ENCODE measurements around the gene CHRNB4.
A peak's percentile ranks its signal among the peaks of the same experiment; 100 is the strongest.

The CHRNB4 gene

DNA sequence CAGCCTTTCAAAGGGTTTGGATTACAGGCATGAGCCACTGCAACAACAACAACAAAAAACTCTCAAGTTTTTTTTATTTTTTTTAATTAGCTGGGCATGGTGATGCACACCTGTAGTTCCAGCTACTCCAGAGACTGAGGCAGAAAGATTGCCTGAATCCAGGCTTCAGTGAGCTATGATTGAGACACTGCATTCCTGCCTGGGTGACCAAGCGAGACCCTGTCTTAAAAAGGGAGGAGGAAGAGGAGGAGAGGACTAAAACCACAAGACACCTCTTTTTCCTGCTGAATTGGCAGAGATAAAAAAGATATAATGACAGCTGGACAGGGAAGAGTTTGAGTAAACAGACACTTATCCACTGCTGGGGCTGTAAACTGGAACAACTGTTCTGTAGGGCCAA, 22.7 kb upstream of the CHRNB4 start:
- Histone ChIP-seq H3K9me3 (ENCODE audit: control insufficient read depth, low read depth, low read length) (no peaks in the 10 kb centered on the region), H3K9ac (ENCODE audit: low read length) (no peak overlapping the region), H3K27me3 (ENCODE audit: control insufficient read depth, insufficient read depth, low read length) (no peaks in the 10 kb centered on the region), H3K27ac (ENCODE audit: low read length) (no peak overlapping the region), H3K4me1 (ENCODE audit: control insufficient read depth, low read depth, low read length) (no peaks in the 10 kb centered on the region), H3K4me3 (ENCODE audit: low read length) (no peak overlapping the region), H3K36me3 (ENCODE audit: control insufficient read depth, low read depth, low read length) (no peaks in the 10 kb centered on the region)

- no peak overlapping the region for H3K27ac ChIP-seq (ENCODE audit: low read length)
- H3K9ac ChIP-seq (ENCODE audit: low read length) = no peak overlapping the region
- no peaks in the 10 kb centered on the region for H3K9me3 ChIP-seq (ENCODE audit: control insufficient read depth, low read depth, low read length)
- H3K27me3 ChIP-seq (ENCODE audit: control insufficient read depth, insufficient read depth, low read length) = no peaks in the 10 kb centered on the region
- H3K4me1 ChIP-seq (ENCODE audit: control insufficient read depth, low read depth, low read length) = no peaks in the 10 kb centered on the region
- H3K4me3 ChIP-seq (ENCODE audit: low read length) = no peak overlapping the region
- H3K36me3 ChIP-seq (ENCODE audit: control insufficient read depth, low read depth, low read length) = no peaks in the 10 kb centered on the region
These were observed 21.0 kb upstream of the CHRNB4 start for GRCh38 chr15:78662028-78662427.

DNA sequence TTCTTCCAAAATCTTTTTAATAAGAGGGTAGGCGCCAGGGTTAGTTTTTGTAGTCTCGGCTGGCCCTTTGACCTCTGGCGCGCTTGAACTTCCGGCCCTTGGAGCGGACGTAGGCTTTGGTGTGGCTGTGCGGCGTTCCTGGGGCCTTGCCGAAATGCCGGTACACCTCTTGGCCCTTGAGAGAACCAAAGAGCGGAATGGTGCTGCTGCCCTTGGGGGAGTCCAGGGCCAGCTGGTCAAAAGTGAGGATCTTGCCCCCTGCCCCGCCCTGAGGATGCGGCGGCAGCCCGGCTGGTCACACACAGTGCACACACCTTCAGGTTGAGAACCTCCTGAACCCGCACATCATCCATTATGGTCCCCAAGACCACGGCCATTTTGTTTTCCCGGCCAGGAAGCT, 20.0 kb upstream of the CHRNB4 start:
- Histone ChIP-seq H3K36me3 (ENCODE audit: control insufficient read depth, low read depth, low read length) (no peaks in the 10 kb centered on the region), H3K27me3 (ENCODE audit: control insufficient read depth, insufficient read depth, low read length) (no peaks in the 10 kb centered on the region), H3K9ac (ENCODE audit: low read length) (no peak overlapping the region), H3K9me3 (ENCODE audit: control insufficient read depth, low read depth, low read length) (no peaks in the 10 kb centered on the region), H3K4me1 (ENCODE audit: control insufficient read depth, low read depth, low read length) (no peaks in the 10 kb centered on the region), H3K4me3 (ENCODE audit: low read length) (no peak overlapping the region), H3K27ac (ENCODE audit: low read length) (no peak overlapping the region)

- no peak overlapping the region for H3K4me3 ChIP-seq (ENCODE audit: low read length)
- no peaks in the 10 kb centered on the region for H3K27me3 ChIP-seq (ENCODE audit: control insufficient read depth, insufficient read depth, low read length)
- no peaks in the 10 kb centered on the region for H3K4me1 ChIP-seq (ENCODE audit: control insufficient read depth, low read depth, low read length)
- H3K36me3 ChIP-seq (ENCODE audit: control insufficient read depth, low read depth, low read length) = no peaks in the 10 kb centered on the region
- no peak overlapping the region for H3K27ac ChIP-seq (ENCODE audit: low read length)
- H3K9ac ChIP-seq (ENCODE audit: low read length) = no peak overlapping the region
- no peaks in the 10 kb centered on the region for H3K9me3 ChIP-seq (ENCODE audit: control insufficient read depth, low read depth, low read length)
These were observed 19.6 kb upstream of the CHRNB4 start for GRCh38 chr15:78660584-78660983.

DNA sequence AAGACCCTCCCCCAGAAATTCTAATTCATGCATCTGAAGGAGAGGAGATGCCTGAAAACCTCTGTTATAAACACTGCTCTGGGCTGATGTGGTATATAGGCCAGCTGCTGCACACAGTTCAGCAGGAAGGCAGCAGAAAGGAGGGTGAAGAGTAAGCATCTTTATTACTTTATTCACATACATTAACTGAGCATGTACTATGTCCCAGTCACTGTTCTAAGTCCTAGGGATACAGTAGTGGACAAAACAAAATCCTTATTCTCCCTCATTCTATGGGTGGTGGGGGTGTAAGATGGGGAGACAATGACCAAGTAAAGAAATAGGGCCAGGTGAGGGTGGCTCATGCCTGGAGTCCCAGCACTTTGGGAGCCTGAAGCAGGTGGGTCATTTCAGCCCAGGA, 17.8 kb upstream of the CHRNB4 start:
- no peaks in the 10 kb centered on the region for H3K27me3 ChIP-seq (ENCODE audit: control insufficient read depth, insufficient read depth, low read length)

GRCh38 chr15:78654272-78654671, 13.3 kb upstream of the CHRNB4 start:
- Histone ChIP-seq H3K27ac (ENCODE audit: low read length) (no peak overlapping the region), H3K27me3 (ENCODE audit: control insufficient read depth, insufficient read depth, low read length) (no peaks in the 10 kb centered on the region), H3K4me3 (ENCODE audit: low read length) (no peak overlapping the region)

More for the DNA sequence above, 17.8 kb upstream of the CHRNB4 start:
- Histone ChIP-seq H3K9me3 (ENCODE audit: control insufficient read depth, low read depth, low read length) (no peaks in the 10 kb centered on the region), H3K9ac (ENCODE audit: low read length) (no peak overlapping the region), H3K4me1 (ENCODE audit: control insufficient read depth, low read depth, low read length) (no peaks in the 10 kb centered on the region), H3K4me3 (ENCODE audit: low read length) (no peak overlapping the region), H3K27ac (ENCODE audit: low read length) (no peak overlapping the region), H3K36me3 (ENCODE audit: control insufficient read depth, low read depth, low read length) (no peaks in the 10 kb centered on the region)

GRCh38 chr15:78651930-78652615, 11.1 kb upstream of the CHRNB4 start:
- Histone ChIP-seq H3K4me1 (ENCODE audit: control insufficient read depth, low read depth, low read length) (no peaks in the 10 kb centered on the region), H3K9ac (ENCODE audit: low read length) (no peak overlapping the region), H3K9me3 (ENCODE audit: control insufficient read depth, low read depth, low read length) (no peaks in the 10 kb centered on the region), H3K27me3 (ENCODE audit: control insufficient read depth, insufficient read depth, low read length) (no peaks in the 10 kb centered on the region), H3K36me3 (ENCODE audit: control insufficient read depth, low read depth, low read length) (no peaks in the 10 kb centered on the region), H3K27ac (ENCODE audit: low read length) (no peak overlapping the region), H3K4me3 (ENCODE audit: low read length) (no peak overlapping the region)

More at GRCh38 chr15:78654272-78654671, 13.3 kb upstream of the CHRNB4 start:
- Histone ChIP-seq H3K9me3 (ENCODE audit: control insufficient read depth, low read depth, low read length) (no peaks in the 10 kb centered on the region), H3K9ac (ENCODE audit: low read length) (no peak overlapping the region), H3K4me1 (ENCODE audit: control insufficient read depth, low read depth, low read length) (no peaks in the 10 kb centered on the region), H3K36me3 (ENCODE audit: control insufficient read depth, low read depth, low read length) (no peaks in the 10 kb centered on the region)

- Histone ChIP-seq H3K36me3 (ENCODE audit: control insufficient read depth, low read depth, low read length) (no peaks in the 10 kb centered on the region), H3K9ac (ENCODE audit: low read length) (no peak overlapping the region), H3K4me3 (ENCODE audit: low read length) (no peak overlapping the region), H3K4me1 (ENCODE audit: control insufficient read depth, low read depth, low read length) (no peaks in the 10 kb centered on the region), H3K27me3 (ENCODE audit: control insufficient read depth, insufficient read depth, low read length) (no peaks in the 10 kb centered on the region), H3K27ac (ENCODE audit: low read length) (no peak overlapping the region), H3K9me3 (ENCODE audit: control insufficient read depth, low read depth, low read length) (no peaks in the 10 kb centered on the region)
These were observed 10.0 kb upstream of the CHRNB4 start for GRCh38 chr15:78651007-78651406.

DNA sequence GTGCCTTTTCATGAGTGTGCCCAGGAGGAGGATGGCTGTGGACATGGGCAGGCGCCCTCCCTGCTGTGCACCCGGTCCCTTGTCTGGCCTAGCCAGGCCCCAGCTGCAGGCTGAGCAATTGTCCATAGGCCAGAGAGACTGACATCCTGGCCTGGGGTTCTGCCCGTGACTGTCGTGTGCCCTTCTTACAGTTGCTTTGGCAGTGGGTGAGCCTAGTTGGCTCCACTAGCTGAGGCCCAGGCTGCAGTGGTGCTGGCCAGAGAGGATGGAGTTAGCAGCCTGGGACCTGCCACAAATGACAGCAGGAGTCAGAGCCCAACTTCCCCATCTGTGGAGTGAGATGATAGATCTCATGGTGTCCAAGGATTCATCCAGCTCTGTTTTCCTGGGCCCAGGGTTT, 9.0 kb upstream of the CHRNB4 start:
- Histone ChIP-seq H3K9me3 (ENCODE audit: control insufficient read depth, low read depth, low read length) (no peaks in the 10 kb centered on the region), H3K27ac (ENCODE audit: low read length) (no peak overlapping the region), H3K9ac (ENCODE audit: low read length) (no peak overlapping the region), H3K27me3 (ENCODE audit: control insufficient read depth, insufficient read depth, low read length) (no peaks in the 10 kb centered on the region), H3K4me1 (ENCODE audit: control insufficient read depth, low read depth, low read length) (no peaks in the 10 kb centered on the region), H3K36me3 (ENCODE audit: control insufficient read depth, low read depth, low read length) (no peaks in the 10 kb centered on the region), H3K4me3 (ENCODE audit: low read length) (no peak overlapping the region)

DNA sequence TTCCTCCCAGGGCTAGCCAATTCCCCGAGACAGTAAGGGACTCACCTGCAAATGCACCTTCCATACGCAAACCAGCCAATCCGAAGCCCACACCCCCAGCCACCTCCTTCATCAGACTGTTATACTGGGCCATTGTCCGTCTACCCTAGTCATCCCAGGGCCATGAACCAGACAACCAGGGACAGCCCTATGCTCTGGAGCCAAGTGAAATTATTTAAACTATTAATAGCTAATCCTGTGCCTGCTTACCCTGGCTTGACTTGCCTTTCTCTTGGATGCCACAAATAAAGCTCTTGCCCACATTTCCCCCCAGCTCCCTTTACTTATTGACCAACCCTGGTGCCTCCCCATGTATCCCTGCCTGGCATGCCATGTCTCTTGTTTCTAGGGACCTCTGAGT, 4.0 kb upstream of the CHRNB4 start:
- Histone ChIP-seq H3K9ac (ENCODE audit: low read length) (no peak overlapping the region), H3K27me3 (ENCODE audit: control insufficient read depth, insufficient read depth, low read length) (peaks cover 16% of the 10 kb centered on the region), H3K36me3 (ENCODE audit: control insufficient read depth, low read depth, low read length) (no peaks in the 10 kb centered on the region), H3K4me1 (ENCODE audit: control insufficient read depth, low read depth, low read length) (peaks cover 7% of the 10 kb centered on the region), H3K4me3 (ENCODE audit: low read length) (no peak overlapping the region), H3K9me3 (ENCODE audit: control insufficient read depth, low read depth, low read length) (no peaks in the 10 kb centered on the region), H3K27ac (ENCODE audit: low read length) (no peak overlapping the region)

DNA sequence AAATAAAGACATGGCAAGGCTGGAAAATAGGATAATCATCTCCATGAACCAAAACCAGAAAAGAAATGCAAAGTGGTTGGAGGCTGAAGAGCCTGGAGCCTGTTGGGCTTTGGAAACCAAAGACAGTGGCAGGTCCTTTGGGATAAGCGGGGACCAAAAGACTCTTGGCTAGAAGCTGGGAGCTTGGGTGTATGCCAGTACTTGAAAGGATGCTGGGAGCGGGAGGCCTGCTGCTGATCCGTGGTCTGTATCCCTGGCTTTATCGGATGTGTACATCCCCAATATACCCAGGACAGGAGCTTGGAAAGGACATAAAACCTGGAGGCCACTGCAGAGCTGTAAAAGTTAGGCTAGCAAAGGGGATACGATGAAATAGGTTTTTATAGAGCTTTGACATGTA, 1.3 kb upstream of the CHRNB4 start:
- Histone ChIP-seq H3K4me3 (ENCODE audit: low read length) (no peak overlapping the region), H3K9me3 (ENCODE audit: control insufficient read depth, low read depth, low read length) (no peaks in the 10 kb centered on the region), H3K27me3 (ENCODE audit: control insufficient read depth, insufficient read depth, low read length) (peaks cover 21% of the 10 kb centered on the region)

GRCh38 chr15:78641749-78642275, 802 bp upstream of the CHRNB4 start:
- Histone ChIP-seq H3K4me1 (ENCODE audit: control insufficient read depth, low read depth, low read length) (peaks cover 7% of the 10 kb centered on the region), H3K27ac (ENCODE audit: low read length) (no peak overlapping the region), H3K9me3 (ENCODE audit: control insufficient read depth, low read depth, low read length) (no peaks in the 10 kb centered on the region), H3K9ac (ENCODE audit: low read length) (peak overlapping the region; percentile 45), H3K4me3 (ENCODE audit: low read length) (peak overlapping the region; percentile 64), H3K27me3 (ENCODE audit: control insufficient read depth, insufficient read depth, low read length) (peaks cover 21% of the 10 kb centered on the region), H3K36me3 (ENCODE audit: control insufficient read depth, low read depth, low read length) (no peaks in the 10 kb centered on the region)

More for the DNA sequence above, 1.3 kb upstream of the CHRNB4 start:
- Histone ChIP-seq H3K36me3 (ENCODE audit: control insufficient read depth, low read depth, low read length) (no peaks in the 10 kb centered on the region), H3K4me1 (ENCODE audit: control insufficient read depth, low read depth, low read length) (peaks cover 7% of the 10 kb centered on the region), H3K27ac (ENCODE audit: low read length) (no peak overlapping the region), H3K9ac (ENCODE audit: low read length) (no peak overlapping the region)

Measured in iPS-18a (cell line).